NCI-H2171 (cell line): Measurements from ENCODE around the gene POU3F2.

Experiments
- DNase-seq: peaks from one replicate; lab custom pipeline; 2025; lab: John Stamatoyannopoulos, UW

The POU3F2 gene

DNA sequence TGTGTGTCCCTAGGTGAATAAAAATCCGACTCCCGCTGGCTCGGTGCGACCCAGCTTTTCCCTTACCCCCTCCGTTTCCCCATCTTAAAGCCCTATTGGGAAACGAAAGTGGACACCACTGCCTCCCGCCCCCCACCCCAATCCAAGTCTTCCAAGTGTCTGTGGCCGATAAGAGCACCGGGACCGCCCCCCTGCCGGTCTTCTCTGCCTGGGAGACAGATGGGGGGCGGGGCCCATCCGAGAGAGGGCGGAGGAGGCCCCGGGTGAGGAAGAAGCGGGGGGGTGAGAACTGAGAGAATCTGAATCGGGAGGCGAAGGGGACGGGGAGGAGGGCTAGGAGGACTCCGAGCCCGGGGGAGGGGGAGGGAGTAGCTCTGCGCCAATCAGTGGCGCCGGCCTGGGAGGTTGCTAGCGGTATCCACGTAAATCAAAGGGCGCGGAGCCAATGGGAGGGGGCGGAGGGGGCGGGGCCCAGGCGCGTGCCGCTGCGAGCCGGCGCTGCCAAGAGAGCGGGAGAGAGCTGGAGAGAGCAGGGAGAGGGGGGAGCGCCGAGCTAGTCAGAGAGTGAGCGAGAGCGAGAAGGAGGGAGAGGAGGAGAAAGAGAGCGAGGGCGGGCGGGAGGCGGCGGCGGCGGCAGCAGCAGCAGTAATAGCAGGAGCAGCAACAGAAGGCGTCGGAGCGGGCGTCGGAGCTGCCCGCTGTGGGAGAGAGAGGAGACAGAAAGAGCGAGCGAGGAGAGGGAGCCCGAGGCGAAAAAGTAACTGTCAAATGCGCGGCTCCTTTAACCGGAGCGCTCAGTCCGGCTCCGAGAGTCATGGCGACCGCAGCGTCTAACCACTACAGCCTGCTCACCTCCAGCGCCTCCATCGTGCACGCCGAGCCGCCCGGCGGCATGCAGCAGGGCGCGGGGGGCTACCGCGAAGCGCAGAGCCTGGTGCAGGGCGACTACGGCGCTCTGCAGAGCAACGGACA is at the start of gene POU3F2:
Gene POU3F2 (plus strand): TSS at position 515 of the 972 bp plus-strand sequence. CDS start 300 bp downstream, at position 815.
- DNase-seq, result peak; percentile 96

- DNase-seq, result no peak
Measured at GRCh38 chr6:98787435-98787834, 46.9 kb upstream of the POU3F2 start.

DNA sequence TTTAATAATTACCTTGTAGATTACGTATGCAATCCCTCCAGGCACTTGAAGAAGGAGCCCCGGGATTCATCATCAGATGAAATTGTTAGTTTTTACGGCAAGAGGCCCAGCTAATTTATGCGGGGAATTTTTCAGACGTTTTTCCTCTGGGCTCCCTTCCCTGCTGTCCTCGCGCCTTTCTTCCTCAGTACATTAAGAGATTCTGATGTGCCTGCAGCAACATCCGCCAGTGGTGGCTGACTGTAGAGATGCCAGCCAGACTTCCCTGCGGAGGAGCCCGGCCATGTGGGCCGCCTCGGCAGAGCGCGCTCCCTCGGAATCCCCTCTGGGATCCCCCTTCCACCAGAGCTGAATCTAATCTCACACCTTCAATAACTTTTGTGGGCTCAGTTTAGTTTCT is 46.4 kb upstream of the POU3F2 start:
- DNase-seq, result no peak

DNA sequence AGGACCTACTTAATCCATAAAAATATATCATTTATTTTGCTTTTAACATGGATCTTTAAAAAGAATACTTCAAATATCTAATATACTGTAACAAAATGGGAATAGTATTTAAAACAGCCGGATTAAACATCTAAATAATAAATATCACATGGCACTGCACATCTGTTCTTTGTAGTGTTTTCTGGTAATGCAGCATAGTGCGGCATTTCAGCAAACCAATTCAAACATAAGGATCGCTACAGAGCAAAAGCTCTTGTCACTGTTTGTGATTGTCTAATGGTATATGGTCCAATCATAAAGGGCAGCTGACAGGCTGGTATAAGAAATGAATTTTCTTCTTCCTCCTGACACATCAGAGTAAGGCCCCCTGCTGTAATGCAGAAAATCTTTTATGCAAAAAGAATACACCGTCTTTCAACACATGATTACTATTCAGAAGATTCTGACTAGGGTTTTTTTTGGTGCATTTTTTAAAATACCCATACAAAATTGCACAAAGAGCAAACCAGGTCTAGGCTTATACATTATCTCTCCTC is 40.0 kb upstream of the POU3F2 start:
- DNase-seq, result no peak

DNA sequence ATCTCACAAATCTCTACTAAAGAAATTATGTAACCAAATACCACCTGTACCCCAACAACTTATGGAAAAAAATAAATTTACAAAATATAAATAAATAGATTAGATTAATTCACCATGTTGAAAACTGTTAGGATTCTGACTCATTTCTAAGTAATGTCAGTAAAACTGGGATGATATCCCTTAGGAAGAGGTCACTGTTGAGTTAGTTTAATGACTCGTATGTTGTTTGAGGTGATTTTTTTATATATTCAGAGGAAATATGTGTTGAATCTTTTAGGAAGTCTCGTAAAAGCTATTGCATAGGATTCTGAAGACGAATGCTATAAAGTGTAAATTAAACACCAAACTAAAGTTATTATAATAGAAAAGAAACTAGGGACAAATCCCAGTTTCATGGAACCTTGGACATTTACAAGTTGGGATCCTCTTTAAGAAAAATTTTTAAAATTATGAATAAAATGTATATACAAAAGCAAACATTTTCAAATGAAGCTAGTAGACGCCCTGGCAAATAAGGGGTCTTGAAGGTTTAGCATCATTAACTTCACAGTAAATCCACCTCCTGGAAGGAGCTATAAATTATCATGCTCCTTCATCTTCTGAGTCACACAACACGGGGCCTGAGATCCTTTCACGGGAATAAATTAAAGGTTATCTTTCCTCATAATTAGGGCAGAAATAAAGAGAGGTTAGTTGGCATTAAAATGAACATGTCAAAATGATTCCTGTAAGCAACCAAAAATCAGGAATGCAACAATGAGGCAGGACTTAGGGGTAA is 37.0 kb upstream of the POU3F2 start:
- DNase-seq, result no peak

DNA sequence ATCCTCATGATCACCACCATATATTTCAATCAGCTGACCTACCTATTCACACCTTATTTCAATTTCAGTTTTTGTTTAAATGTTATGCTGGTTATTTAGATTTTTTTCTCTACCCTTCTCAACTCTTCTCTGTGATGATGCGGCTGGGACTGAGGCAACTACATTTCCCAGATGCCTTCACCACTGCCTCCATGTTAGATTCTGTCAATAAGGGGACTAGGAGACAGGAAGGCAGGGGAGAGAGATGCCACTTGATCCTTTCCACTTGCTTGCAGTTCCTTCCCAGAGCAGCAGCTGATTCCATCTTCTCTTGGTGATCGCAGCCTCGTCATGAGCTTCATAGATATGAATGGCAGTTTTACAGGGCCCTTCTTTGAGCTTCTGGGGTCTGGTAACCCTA is 33.5 kb upstream of the POU3F2 start:
- no peak for DNase-seq

DNA sequence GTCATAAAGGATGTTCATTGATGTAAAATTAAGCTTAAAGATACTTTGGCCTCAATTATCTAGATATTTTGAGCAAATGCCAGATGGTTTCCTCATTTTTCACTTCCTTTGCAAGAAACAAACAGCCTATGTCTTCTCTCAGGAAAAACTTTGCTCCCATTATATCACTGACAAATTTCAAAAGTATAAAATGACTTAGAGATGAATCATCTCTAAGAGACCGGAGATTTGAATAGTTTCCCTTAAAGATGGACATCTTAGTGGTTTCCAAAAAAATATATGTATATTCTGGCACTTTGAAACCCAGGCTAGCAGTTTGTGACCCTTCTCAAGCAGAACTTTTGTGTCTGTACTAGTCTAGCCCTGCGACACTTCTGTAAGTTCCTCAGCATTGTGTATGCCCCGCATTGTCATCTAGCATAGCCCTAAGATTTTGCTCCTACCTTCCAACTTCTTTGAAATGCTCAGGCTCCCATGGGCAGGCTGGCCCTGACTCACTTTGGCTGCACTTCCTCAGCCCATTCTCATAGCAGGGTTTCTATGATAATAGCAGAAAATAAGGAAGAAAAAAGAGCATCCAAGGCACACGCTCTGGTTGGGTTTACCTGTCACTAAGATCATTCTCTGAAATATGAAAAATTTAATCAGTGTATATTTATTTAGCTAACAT is 25.7 kb upstream of the POU3F2 start:
- DNase-seq, result no peak

GRCh38 chr6:98812220-98812619 is 22.2 kb upstream of the POU3F2 start:
- no peak for DNase-seq

GRCh38 chr6:98816799-98817198 is 17.6 kb upstream of the POU3F2 start:
- DNase-seq, result no peak

DNA sequence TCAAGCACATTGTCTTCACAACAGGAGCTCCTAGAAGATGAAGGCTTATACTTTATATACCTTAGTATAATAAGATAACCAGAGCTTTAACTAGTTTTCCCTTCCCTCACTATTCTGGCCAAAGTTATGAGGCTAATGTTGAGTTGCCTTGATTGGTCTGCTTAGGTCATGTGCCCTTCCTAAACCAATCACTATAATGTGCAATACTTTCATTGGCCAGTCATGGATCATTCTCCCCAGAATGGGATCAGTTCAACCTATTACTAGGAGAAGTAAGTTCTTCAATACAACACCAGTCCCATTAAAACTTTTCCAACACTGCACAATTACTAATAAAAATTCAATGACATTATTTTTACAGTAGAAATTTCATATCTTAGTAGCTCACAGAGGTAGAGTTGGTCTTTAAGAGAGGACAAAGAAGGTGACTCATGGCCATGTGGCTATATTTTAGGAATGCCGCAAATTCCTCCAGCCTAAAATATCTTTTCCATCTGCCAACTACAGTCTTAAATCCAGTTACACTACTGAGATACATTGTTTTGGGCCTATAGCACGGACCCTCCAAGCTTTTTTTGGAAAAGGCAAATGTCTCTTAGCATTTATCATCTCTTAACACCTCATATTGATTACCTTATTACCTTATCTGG is 12.5 kb upstream of the POU3F2 start:
- DNase-seq, result no peak

DNA sequence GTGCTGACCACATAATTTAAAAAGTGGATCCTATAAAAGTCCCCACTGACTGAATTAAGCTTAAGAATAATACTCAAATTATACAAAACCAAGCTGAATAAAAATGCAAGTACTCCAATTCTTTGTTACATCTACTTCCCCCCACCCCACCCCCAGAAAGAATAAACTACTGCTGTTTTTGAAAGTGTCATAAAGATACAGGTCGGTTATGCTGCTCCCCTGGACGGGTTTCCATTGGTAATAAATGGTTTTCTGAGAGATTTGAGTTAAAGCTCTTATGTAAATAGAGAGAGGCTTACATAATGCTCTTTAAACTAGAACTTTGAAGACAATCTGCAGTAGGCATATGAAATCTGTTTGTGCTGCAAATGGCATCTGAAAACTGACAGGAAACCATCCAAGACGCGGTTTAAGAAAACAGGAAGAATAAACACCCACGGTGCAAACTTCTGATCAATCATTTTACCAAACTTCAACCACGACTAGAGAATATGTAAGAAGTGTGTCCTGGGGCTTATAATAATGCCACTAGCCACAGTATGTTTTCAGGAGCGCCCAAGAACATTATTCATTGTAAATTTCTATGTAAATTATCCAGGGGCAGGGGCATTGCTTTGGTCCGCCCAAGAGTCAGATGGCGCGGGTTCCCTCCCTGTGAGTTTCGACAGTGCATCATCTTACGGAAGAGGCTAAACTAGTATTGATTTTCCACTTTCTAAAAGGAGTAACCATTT is 10.8 kb upstream of the POU3F2 start:
- DNase-seq, result no peak

DNA sequence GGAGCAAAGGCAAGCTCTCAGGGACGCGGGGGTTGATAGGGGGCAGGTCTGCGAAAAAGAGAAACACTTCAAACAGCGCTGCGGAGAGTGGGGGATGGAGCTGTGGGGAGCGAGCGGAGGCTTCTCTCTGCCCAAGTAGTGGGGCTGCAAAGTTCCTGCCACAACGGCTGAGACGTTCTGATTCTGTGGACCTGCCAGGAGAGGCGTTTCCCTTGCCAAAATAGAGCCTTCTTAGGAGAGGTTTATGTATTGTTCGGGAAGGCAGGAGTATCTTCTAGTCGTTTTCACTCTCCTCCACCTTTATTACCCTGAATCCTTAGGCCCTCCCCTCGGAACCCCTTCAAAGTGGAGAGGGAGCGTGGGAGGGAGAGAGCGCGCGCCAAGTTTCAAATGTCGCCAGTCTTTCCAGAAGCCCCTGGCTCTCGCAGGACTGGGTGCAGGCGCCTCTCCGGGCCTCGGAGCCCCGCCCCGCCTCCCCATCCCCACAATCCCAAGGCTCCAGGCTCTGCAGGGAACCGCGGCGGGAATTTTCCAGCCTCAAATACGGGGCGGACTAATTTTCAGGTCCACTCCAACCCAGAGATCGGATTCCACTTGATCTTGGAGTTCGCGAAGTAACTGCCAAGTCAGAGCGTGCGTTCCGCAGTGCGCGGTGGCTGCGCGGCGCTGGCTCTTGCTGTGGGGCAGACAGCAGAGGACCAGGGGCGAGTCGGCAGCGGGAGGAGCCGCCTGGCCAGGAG is 10.0 kb upstream of the POU3F2 start:
- DNase-seq, result no peak

DNA sequence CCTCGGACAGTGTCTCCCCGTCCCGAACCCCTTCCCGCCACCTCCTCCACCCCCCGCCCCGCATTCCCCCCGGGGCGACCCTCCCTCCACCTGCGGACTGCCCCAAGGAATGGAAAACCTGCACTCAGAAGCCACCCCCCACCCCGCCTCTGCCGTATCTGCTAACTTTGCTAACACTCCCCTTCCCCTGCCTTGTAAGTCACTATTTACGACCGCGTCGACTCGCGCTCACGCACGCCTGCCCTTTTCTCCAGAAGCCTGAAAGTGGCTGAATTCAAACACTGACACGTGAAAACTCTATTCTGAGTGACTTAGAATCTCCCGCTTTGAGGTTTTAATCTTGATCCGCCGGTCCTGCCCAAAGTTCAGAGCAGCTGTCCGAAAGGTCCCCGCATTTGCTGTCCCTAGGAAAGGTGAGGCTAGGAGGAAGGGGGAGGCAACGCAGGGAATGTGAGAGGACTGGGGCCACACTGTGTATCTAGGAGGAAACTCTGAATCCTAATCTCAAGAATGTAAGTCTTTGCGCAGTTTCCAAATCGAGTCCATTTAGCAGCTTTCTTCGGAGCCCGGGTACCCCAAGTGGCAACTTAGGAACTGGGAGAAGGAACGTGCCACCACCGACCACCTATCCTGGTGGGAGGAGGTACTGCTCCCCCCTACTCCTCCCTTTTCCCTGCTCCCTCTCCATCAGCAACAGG is 9.3 kb upstream of the POU3F2 start:
- no peak for DNase-seq

DNA sequence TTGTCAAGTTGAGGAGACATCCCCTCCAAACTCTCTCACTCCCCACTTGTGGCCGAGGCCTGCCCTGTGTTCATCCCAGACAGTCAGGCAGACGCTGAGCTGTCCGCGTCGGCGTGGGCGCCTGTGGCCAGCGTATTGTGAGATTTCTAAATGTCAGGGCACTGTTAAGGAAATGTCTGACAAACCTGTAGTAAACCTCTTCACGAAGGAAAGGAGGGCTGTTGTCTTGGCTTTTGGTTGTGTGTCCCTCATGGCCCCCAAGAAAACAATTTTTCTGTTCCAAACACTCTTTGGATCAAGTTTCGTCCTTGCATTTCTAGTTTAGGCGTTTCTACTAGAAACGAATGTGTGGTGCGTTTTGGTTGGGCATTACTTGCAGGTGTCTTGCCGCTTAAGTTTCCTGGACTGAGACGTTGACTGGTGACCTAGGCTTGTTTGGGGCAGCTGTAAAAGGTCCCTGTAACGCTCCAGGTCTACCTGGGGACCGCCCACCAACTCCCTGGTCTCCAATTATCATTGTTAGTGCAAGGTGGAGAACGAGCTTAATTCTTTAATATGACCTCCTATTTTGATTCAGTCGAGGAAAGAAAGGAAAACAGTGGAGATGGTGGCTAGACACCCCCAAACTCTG is 8.7 kb upstream of the POU3F2 start:
- no peak for DNase-seq

GRCh38 chr6:98827295-98828159 is 6.8 kb upstream of the POU3F2 start:
- DNase-seq, result no peak

GRCh38 chr6:98828211-98828788 is 6.1 kb upstream of the POU3F2 start:
- no peak for DNase-seq

GRCh38 chr6:98828941-98829411 is 5.4 kb upstream of the POU3F2 start:
- DNase-seq, result no peak

DNA sequence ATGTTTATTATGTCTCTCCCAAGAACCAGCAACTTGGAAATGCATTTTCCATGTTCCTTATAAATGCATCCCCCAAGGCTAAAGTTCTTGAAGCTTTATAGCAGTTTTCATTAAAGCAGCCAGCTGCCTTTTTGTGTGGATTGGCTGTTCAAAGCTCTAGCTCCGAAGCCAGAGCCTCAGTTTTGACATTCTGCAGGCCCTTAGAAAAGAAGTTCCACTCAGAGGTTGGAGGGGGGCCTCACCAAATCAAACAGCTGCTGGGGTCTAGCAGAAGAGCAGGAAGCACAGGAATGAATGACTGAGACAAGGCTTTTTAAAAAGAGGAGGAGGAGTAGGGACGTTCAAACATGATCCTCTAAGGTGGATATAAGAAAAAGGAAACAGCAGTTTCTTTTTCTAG is 4.2 kb upstream of the POU3F2 start:
- no peak for DNase-seq
